HepG2 (cell line): ENCODE results near the gene TAF3. TPM values are rescaled to one million over a fixed set of nuclear protein-coding genes. Genes with fewer than 3 reads are reported as not detected.
A peak's percentile ranks its signal among the peaks of the same experiment; 100 is the strongest.

Source experiments
- ADNP ChIP-seq: sonication (generic); formaldehyde crosslinking; IDR thresholded peaks from 2 replicates; pipeline ENCODE4 v1.4.0; 2020; ENCODE audit warnings: missing genetic modification reagents
- ARNT2 ChIP-seq: sonication (generic); formaldehyde crosslinking; IDR thresholded peaks from 2 replicates; pipeline ENCODE4 v1.8.0; 2022; ENCODE audit warnings: mild to moderate bottlenecking, low read depth, missing genetic modification reagents, moderate library complexity
- ATF4 ChIP-seq, 2 experiments: fragments of 450-650 bp in 1 of 2; sonication (generic) in 1 of 2; formaldehyde crosslinking; IDR thresholded peaks; 2 replicates each; pipeline versions ENCODE4 v1.5.0 to v1.8.0; 2020 to 2022; ENCODE audit warnings: mild to moderate bottlenecking in 1 of 2, missing genetic modification reagents in 1 of 2
- CBX5 ChIP-seq: sonication (generic); formaldehyde crosslinking; IDR thresholded peaks from 2 replicates; pipeline ENCODE4 v1.4.0; 2020; ENCODE audit warnings: missing genetic modification reagents, borderline replicate concordance
- CENPBD1 ChIP-seq: sonication (generic); formaldehyde crosslinking; IDR thresholded peaks from 2 replicates; pipeline ENCODE4 v1.8.0; 2022; ENCODE audit warnings: missing genetic modification reagents, low read depth, mild to moderate bottlenecking, borderline replicate concordance
- E2F5 ChIP-seq: sonication (generic); formaldehyde crosslinking; conservative IDR thresholded peaks from 2 replicates; pipeline ENCODE4 v1.4.0; 2020; ENCODE audit warnings: missing genetic modification reagents
- MAF1 ChIP-seq: sonication (generic); formaldehyde crosslinking; IDR thresholded peaks from 2 replicates; pipeline ENCODE4 v1.5.0; 2020; ENCODE audit warnings: missing genetic modification reagents, borderline replicate concordance
- MAFK ChIP-seq, 2 experiments: IDR thresholded peaks in 1 of 2; conservative IDR thresholded peaks in 1 of 2; 2 replicates each; pipeline ENCODE4 v1.6.1; 2011; ENCODE audit warnings: improper control_type of control experiment in 2 of 2, low read length in 2 of 2
- MYNN ChIP-seq: sonication (generic); formaldehyde crosslinking; IDR thresholded peaks from 2 replicates; pipeline ENCODE4 v1.4.0; 2020; ENCODE audit warnings: mild to moderate bottlenecking, low read depth, missing genetic modification reagents
- NFIC ChIP-seq: IDR thresholded peaks from 2 replicates; pipeline ENCODE4 v1.6.1; 2012; ENCODE audit warnings: mild to moderate bottlenecking, low read length, inconsistent platforms
- RERE ChIP-seq: IDR thresholded peaks from 2 replicates; pipeline ENCODE4 v1.6.1; 2016; ENCODE audit warnings: low read depth, missing genetic modification reagents, missing compliant biosample characterization
- SOX5 ChIP-seq: IDR thresholded peaks from 2 replicates; pipeline ENCODE4 v1.6.1; 2016; ENCODE audit warnings: borderline replicate concordance
- ZNF749 ChIP-seq: sonication (generic); formaldehyde crosslinking; IDR thresholded peaks from 2 replicates; pipeline ENCODE4 v1.8.0; 2022; ENCODE audit warnings: mild to moderate bottlenecking, missing genetic modification reagents, moderate library complexity, borderline replicate concordance
- ZNF772 ChIP-seq: sonication (generic); formaldehyde crosslinking; IDR thresholded peaks from 2 replicates; pipeline ENCODE4 v1.5.0; 2020; ENCODE audit warnings: mild to moderate bottlenecking, missing genetic modification reagents
- ZNF775 ChIP-seq: sonication (generic); formaldehyde crosslinking; IDR thresholded peaks from 2 replicates; pipeline ENCODE4 v1.4.0; 2020; ENCODE audit warnings: missing genetic modification reagents, mild to moderate bottlenecking, moderate library complexity, borderline replicate concordance
- ZNF879 ChIP-seq: sonication (generic); formaldehyde crosslinking; IDR thresholded peaks from 2 replicates; pipeline ENCODE4 v1.8.1; 2023; ENCODE audit warnings: missing genetic modification reagents
- polyA plus RNA-seq, 8 experiments: library from polyadenylated mRNA; depleted of rRNA in 3 of 8; stranded (reverse) in 7 of 8; unstranded in 1 of 8; fragments of >200 nt; fragmentation: Illumina TruSeq in 4 of 8; extraction: Trizol in 4 of 8; gene quantifications; 2 replicates each; pipeline versions ENCODE4 v1.2.1 to v1.2.3, GENCODE V29; 2011 to 2016; ENCODE audit warnings: low read depth in 4 of 8, missing spikeins in 1 of 8, mixed read lengths in 1 of 8; ENCODE audit not compliant: insufficient read depth in 1 of 8
- total RNA-seq, 5 experiments: library from RNA; depleted of rRNA; stranded (reverse); fragments of >200 nt; fragmentation: Illumina TruSeq; extraction: Trizol; gene quantifications; 2 replicates each; pipeline ENCODE4 v1.2.3, GENCODE V29; 2016; ENCODE audit warnings: low read depth in 1 of 5
- TF ChIP-seq, protein P1 (sequence below): IDR thresholded peaks from 2 replicates; pipeline ENCODE4 v1.6.1; 2018; ENCODE audit warnings: missing genetic modification reagents, mild to moderate bottlenecking, missing compliant biosample characterization
- TF ChIP-seq, protein P2 (sequence below): IDR thresholded peaks from 2 replicates; pipeline ENCODE4 v1.6.1; 2016; ENCODE audit warnings: mild to moderate bottlenecking
- TF ChIP-seq, protein P3 (sequence below): sonication (generic); formaldehyde crosslinking; IDR thresholded peaks from 2 replicates; pipeline ENCODE4 v1.4.0; 2020; ENCODE audit warnings: missing genetic modification reagents

The TAF3 gene
- total and polyA plus RNA-seq, 2 of the 13 experiments (the other 11 are each of a cell fraction or from before 2014, with no cell fraction given) = 1.7 to 2.9 TPM

DNA sequence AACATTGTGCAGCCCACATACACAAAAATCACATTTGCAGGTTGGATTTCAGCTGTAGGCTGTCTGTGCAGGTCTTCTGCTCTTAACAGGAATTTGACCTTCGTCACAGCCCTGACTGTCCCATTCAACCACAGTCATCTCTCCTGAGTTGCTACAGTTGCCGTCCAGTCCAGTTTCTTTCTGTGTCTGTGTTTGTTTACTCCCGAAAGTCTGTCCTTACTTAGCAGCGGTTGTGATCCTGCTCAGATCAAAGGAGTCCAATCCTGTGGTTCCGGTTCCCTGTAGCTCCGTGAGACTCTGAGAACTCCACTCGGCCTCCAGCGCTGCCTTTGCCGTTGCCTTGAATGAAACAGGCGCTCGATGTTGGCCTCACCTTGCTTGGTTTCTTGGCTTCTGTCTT, 124.6 kb downstream of the TAF3 start (continued):
- TF ChIP-seq RERE (CRISPR knock-in tag) (no peak), ZNF749 (no peak), ADNP (no peak), ATF4 (CRISPR knock-in tag; IDR thresholded peaks at IDR 0.05) (no peak), CBX5 (CRISPR knock-in tag) (no peak), MYNN (CRISPR knock-in tag) (no peak), MAFK (conservative IDR thresholded peaks at IDR 0.05 in 1 of 2, IDR thresholded peaks at IDR 0.05 in 1 of 2; ENCODE audit: low read length in 2 of 2) (no peak), ARNT2 (CRISPR knock-in tag) (no peak), ZNF772 (CRISPR knock-in tag) (0 out of 2 replicates have a peak, but pooled peaks have one; percentile 19), ZNF775 (CRISPR knock-in tag) (no peak), NFIC (no peak), CENPBD1 (CRISPR knock-in tag) (no peak), E2F5 (CRISPR knock-in tag) (no peak), MAF1 (CRISPR knock-in tag) (no peak), SOX5 (0 out of 2 replicates have a peak, but pooled peaks have one; percentile 8), ZNF879 (no peak)
- TF ChIP-seq, protein P1, sequence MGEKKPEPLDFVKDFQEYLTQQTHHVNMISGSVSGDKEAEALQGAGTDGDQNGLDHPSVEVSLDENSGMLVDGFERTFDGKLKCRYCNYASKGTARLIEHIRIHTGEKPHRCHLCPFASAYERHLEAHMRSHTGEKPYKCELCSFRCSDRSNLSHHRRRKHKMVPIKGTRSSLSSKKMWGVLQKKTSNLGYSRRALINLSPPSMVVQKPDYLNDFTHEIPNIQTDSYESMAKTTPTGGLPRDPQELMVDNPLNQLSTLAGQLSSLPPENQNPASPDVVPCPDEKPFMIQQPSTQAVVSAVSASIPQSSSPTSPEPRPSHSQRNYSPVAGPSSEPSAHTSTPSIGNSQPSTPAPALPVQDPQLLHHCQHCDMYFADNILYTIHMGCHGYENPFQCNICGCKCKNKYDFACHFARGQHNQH (CRISPR knock-in tag) = peak; percentile 97
- TF ChIP-seq, protein P2, sequence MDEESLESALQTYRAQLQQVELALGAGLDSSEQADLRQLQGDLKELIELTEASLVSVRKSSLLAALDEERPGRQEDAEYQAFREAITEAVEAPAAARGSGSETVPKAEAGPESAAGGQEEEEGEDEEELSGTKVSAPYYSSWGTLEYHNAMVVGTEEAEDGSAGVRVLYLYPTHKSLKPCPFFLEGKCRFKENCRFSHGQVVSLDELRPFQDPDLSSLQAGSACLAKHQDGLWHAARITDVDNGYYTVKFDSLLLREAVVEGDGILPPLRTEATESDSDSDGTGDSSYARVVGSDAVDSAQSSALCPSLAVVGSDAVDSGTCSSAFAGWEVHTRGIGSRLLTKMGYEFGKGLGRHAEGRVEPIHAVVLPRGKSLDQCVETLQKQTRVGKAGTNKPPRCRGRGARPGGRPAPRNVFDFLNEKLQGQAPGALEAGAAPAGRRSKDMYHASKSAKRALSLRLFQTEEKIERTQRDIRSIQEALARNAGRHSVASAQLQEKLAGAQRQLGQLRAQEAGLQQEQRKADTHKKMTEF (CRISPR knock-in tag) = peak; percentile 54; the same call in 1 of the 2 replicates
- TF ChIP-seq, protein P3, sequence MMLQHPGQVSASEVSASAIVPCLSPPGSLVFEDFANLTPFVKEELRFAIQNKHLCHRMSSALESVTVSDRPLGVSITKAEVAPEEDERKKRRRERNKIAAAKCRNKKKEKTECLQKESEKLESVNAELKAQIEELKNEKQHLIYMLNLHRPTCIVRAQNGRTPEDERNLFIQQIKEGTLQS = no peak
